NOMO-1 treated with DMSO at 0.1 percent for 48 hours (cell line): ENCODE measurements around the gene NETO1.
A peak's percentile ranks its signal among the peaks of the same experiment; 100 is the strongest.

ENCODE experiments used
- DNase-seq: peaks from one replicate; lab custom pipeline; 2025; ENCODE audit not compliant: unreplicated experiment; lab: John Stamatoyannopoulos, UW

The NETO1 gene

DNA sequence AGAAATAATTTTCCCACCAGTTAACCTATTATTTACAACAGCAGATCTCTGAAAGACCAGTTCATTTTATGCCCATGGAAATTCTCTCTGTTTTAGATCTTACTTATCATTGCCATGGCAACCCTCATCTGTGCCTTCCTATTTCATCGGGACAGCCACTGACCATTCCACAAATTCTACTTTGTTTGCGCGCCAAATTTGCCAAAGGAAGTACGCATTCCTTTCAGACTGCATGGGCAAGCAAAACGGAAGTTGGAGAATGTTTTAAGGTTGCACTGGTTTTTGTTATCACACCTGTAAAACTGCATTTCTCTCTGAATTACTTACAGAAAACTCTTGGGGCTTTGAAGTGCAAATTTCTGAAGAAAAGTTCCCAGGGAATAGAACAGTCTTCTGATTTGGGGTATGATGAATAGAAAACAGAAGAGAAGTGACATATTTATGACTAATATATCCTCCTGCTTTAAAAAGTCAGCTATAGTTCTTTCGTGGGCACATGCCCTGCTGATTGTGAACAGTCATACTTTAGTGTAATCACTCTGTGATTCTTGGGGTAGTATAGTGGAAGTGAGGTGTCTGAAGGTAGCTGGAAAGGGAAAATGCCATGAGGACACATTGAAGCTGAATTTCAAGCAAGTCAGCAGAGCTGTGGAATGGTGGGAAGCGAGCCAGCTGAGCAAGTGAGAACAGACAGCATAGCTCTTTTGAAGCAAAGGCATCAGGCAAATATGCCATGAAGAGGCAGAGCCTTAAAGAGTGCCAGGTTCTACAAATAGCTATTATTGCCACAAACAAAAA, 20.9 kb downstream of the NETO1 start:
- no peak for DNase-seq

DNA sequence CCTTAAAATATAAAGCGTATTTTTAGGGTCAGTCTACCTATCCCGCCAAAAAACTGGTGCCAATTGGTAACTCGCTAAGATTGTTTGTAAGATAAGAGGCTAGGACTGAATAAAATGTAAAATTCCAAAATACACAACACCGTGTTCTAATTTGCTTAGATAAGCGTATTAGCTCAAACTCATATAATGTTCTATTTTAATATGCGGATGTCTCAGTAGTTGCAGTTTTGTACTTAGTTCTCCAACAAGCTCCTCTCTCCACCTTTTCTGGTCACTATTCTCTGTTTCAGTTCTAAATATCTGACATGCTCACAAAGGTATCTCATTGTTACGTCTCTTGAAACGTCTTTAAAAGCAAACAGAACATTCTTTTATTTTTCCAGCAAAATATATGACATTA, 24.0 kb downstream of the NETO1 start:
- no peak for DNase-seq

DNA sequence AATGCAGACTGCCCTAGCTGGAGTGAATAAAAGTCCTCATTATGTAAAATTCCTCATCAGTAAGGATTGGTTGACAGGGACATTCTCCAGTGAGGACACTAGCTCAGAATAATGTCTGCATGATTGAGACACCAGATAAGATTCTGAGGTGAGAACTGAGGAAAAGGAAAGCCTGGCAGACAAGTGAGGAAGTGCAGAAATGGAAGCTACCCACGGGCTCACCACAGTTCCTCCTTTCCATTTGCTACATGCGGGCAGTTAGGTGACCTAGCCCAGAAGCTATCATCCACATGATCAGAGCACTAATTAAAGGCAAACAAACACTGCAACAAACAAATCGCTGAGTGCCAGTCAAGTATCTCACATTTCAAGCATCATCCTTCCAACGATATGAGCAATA, 27.7 kb downstream of the NETO1 start:
- no peak for DNase-seq

DNA sequence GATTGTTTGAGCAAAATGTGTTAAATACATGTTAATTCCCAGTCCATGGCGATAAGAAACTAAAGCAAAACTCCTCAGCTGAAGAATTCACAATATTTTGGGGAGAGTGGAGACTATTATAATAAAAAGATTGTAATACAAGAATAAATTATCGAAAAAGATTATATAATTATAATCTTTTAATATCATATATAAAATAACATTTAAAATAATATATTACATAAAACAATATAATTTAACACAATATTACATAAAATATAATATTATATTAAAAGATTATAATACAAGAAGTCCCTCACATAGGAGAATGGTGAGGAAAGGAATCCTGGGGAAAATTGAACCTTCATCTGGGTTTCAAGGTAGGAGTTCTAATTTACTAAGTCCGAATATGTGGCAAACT, 33.1 kb downstream of the NETO1 start:
- no peak for DNase-seq

DNA sequence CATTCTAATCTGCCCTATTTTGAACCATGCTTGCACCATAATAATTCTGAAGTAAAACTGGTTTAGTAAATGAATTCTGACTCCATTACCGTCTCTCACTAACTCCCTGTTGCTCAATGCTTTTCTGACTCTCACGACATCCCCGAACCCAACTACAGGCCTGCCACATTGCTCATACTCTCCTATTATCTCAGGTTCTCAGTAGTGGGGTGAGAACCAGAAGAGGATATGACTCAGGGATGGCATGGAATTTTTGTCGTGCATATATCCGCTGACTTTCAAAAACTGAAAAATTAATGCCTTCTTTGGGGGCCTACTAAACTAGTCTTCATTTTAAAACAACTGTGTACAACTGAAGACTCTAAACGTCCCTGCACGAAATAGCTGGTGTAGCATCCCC, 34.3 kb downstream of the NETO1 start:
- no peak for DNase-seq

DNA sequence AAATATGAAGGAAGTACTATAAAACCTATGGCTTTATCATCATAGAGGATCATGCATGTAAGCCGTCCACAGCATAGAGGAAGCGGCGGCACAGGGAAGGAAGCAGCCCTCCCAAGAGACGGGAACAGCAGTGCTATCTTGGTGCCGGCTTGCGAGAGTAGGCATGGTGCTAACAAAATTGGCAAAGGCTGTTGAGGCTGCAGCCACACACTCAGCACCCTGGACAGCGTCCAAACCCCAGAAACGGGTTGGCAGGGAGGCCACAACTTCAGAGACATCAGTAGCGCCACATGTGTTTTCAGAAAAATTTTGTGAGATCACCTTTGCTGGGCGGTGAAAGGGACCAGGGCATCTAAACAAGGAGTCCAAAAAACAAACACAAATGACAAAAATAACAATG, 37.7 kb downstream of the NETO1 start:
- no peak for DNase-seq

DNA sequence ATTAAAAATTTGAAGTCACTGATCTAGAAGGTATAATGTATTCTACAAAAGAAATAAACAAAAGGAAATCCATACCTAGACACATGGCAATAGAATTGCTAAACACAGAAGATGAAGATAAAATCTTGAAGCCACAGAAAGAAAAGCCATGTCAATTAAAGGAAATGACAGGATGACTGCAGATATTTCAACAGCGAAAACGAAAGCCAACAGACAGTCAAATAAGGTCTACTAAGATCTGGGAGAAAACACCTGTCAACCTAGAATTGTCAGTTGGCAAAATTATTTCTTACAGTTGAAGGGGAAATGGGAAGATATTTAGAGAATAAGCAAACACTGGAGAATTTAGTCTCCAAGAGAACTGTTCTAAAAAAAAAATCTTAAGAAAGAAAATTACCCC, 39.2 kb downstream of the NETO1 start:
- DNase-seq: no peak

DNA sequence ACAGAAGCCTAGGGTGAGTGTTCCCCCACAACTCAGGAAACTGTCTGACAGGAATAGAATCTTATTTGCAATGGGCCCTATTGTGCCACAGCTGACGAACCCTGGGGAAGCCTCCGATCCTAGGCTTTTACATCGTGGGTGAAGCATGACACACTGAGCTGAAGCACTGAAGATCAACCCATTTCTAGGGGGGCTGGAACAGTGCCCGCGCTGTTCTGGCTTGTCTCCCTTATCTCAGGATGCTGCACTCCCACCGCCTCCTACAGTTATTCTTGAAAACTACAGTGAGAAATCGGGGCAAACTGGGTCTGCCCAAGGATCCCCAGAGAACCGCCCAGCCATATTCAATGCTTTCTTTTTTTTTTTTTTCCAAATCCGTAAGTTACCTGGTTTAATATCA, 41.1 kb downstream of the NETO1 start:
- DNase-seq: no peak

DNA sequence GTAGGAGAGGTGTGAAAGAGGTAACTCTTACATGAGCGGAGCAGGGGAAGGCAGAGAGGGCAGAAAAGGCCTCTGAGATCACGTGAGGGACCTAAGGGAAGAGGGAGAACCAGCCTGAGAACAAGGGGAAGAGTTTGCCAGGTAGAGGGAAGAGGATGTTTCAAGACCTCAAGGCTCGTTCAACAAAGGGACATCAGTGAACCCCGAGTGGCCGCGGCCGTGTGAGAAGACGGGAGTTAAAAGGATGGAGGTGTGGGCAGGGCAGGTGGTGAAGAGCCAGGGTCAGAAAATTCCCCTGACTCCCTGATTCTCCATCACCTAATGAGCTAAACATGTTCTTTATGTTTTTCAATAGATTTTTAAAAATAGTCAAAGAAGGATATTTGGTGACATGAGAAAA, 44.4 kb downstream of the NETO1 start:
- no peak for DNase-seq

DNA sequence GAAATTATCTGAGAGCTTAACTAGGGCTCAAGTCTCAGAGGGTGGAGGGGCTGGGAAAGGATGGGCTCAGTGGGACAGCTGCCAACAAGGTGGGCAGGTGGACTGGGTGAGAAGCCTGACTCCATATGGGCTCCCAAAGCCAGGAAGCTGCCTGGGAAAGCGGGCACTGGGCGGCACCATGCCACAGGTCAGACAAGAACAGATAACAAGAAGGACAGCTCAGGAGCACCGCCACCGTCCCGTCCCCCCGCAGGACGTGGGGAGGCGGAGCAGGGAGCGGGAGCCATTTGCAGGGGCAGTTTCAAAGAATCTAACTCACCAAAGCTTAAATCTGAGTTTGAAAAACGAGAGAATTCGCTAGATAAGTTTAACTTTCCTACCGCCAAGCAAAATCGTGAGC, 45.6 kb downstream of the NETO1 start:
- DNase-seq: no peak

DNA sequence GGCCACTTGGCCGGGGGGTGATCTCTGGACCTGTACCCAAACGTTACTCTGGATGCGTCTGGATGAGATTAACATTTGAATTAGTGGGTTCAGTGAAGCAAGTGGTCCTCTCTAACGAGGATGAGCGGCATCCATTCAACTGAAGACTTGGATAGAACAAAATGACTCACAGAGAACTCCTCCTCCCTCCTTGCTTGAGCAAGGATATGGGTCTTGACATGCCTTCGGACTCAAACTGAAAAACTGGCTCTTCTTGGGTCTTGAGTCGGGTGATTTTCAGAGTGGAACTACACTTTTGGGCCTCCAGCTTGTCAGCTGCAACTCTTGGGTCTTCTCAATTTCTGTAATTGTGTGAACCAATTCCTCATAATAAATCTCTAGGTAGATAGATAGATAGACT, 47.2 kb downstream of the NETO1 start:
- DNase-seq: no peak

DNA sequence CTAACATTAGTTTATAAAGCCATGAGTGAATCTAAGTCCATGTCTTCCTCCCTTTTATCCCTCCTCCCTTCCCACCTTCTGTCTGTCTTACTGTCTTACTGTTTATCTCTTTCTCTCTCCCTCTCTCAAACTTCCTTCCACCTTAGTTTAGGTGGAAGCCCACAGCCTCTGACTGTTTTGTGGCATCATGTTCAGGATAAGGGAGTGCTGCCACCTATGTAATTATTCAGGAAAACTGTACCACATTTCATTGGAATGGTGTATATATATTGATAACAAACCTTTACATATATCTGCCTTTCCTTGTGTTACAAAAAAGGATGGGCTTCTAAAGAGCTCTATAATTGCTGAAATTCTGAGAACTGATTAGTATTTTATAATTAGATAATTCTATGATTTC, 48.7 kb downstream of the NETO1 start:
- DNase-seq: no peak

DNA sequence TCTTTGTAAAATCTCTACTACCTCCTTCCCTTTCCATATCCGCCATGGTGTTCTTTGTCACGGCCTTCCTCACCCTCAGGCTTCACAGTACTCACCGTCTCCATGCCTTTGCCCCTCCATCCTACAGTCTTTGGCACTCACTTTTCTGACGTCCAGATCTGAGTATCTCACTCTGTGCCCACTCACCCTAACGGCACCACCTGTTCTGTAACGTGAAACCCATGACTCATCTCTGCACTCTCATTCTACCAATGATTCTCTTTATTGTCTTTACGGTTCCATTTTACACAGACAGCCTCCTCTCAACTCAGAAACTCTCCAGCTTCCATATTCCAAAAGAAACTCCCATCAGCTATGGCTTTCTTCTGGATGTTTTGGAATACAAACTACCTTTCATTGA, 56.7 kb downstream of the NETO1 start:
- DNase-seq: no peak

DNA sequence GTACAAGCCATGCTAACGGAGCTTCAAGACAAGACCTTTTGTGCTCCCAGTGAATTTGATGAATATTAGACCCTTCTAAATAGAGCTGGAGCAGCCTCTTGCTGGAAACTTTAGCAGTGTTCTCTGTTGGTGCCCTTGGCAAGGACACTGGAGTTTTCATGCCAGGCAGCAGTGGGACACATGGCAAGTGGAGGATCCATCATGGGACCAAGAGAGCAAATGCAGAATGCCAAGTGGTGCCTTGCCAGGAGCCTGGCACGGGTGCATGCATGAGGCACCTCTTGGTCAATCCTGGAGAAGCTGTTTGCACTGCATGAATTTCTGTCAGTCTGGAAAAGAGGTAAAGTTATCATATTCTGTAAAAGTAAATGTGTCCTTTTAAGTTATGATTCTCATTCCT, 59.1 kb downstream of the NETO1 start:
- no peak for DNase-seq

DNA sequence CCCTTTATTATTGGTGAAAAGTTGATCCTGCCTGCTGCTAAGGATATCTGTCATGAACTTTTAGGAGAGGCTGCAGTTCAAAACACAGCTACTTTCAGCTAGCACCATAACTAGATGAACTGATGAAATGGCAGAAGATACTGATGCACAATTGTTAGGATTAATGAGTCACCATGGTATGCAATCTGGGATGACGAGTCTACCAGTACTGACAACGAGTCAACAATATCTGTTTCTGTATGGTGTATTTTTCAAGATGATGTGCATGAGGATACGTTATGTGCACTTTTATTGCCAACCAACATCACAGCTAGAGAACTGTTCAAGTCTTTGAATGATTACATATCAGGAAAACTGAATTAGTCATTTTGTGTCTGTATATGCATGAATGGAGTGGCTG, 68.7 kb downstream of the NETO1 start:
- no peak for DNase-seq

DNA sequence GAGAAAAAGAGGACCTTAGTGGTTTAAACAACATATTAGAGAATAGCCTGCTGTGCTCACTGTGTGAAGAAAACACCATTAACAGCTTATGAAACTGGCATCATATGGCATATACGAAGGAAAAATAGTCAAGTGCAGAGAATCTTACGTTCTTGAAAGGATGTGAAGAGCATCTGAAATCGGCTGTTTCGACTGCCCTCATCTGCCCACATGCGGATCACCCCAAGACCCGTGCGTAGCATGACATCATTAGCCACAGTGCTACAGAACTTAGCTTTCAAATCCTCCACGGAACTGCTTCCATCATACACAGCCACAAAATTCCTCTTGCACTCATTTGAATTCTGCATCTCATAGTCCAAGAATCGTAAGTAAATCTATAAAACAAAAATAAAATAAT, 84.3 kb downstream of the NETO1 start:
- no peak for DNase-seq

DNA sequence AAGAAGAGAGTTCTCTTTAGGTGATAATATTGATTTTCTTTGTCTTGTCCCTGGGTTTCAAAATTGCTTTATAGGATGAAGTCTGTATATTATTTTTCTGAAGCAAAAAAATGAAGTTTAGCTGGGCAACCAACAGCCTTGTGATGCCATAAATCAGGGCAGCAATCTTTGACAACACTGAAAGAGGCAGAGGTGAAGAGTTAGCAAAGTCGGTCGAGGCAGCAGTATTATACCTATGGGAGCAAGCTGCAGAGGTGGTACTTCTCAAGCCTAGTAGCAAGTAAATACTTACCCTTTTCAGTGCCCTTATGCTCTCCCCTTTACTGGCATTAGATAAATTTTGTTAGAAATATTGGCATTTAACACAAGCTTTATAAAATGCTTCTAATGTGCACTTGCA, 92.9 kb downstream of the NETO1 start:
- no peak for DNase-seq

DNA sequence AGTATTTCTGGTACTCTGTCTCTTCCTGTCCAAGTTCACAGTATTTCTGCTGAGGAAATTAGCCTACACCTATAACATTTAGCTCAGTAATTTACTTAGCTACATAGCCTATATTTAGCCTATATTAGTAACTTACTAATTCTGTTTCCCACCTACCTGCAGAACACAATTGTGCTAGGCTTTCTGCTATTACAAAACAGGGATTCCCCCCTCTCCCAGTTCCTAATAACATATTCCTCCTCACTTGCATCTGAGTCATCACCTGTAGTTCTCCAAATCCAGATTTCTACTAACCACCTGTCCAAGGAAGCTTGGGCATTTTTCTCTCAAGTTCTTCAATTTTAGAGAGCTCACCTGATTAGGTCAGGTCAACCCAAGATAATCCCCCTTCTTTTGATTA, 94.9 kb downstream of the NETO1 start:
- no peak for DNase-seq

DNA sequence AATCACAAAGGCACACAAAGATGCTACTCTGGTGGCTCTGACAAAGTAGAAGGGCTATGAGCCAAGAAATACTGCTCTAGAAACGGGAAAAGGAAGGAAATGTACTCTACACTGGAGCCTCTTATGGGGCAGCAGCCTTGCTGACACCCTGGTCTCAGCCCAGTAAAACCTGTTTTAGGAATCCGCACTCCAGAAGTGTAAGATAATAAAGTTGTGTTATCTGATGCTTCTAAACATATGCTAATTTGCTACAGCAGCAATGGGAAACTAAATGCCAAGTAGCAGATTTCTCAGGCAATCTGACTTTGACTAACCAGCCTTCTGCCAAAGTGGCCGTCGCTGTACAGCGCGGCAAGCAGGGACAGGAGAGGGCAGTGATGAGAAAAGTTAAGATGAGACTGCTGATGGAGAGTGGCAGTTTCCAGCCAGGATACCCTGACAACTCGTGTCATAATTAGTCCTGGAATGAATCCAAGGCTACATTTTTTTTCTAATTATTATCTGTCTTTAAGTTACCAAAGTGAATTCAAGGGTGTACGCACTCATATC, 99.0 kb downstream of the NETO1 start:
- no peak for DNase-seq

DNA sequence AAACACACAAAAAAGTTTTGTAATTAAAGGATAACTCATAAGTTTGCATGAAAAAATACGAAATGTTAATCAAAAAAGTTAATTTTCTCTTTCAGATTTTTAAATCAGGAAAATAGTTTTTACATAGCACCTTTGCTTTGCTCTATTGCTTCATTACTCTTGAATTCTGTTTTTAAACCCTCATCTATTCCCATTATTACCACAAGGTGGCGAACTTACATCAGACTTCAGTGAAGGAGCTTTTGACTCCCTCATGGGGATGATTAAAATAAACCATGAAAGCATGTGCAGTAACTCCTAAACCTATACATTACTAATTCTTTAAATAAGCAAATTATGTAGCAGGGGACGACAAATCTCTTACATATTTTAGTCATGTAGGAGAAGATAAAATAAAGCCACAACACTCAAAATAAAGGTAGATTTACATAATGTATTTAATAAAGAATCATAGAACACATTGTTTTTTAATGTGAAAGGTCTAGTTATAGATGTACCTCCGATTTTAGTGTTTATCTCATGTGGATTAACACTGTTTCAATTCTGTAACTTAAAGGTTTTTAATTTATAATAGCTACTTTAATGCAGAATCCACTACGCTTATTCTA, 105.2 kb downstream of the NETO1 start:
- peak; percentile 65 for DNase-seq

DNA sequence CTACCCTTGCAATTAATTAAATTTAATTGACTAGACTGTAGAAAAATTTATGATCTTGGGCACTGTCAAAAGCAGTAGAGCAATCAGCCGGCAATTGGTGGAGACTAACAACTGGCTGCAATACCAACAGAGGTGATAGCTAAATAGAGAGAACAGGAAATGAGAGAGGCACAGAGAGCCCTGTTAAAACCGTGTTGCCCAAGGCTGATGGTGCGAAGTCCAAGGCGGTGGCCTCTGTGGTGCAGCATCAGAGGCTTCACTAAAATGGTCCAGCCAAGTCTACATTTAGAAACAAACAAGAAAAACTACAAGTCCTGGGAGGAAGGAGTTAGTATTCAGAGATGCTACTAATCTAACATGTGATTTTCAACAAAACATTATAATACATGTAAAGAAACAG, 115.6 kb downstream of the NETO1 start:
- no peak for DNase-seq

DNA sequence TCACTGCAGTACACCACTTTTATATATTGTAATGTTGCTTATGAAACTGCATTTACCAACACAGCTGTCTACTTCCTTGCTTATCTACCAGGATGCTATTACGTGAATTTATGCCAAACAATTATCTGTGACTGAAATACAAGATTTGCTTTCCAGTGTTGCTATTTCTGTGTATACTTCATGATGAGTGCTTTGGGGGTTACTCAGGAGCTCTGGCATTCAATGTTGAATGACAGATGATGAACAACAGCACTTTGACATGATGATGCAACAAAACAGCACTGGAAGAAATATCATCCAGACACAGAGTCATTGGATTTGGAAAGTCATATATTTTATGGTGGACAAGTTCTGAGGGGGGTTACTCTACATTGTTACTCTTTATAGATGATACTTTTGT, 125.8 kb downstream of the NETO1 start:
- DNase-seq: no peak

DNA sequence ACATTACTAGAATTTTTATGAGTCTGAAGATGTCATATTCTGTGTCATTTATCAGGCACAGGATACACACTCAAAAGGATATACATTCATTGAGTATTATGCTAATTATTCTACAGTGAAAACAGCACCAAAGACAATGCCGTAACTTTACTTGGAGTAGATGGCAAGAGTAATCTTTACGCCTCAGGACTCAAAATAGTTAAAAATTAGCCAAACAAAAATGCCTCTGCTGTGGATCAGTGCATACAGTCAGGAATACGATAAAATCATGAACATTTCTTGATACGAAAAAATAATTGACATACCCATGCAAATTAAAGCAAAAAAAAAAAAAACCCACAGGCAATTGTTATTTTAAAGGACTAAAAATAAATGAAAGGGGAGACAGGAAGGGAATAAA, 129.7 kb downstream of the NETO1 start:
- DNase-seq: no peak
